Astrocyte (in vitro differentiated cells and primary cell): ENCODE results near the gene ARMC9. TPM values are rescaled to one million over a fixed set of nuclear protein-coding genes. Genes with fewer than 3 reads are reported as not detected.
A peak's percentile ranks its signal among the peaks of the same experiment; 100 is the strongest.
"Not testable (repeated sequence)": the region's sequence is repeated elsewhere in the genome, so short reads cannot be mapped to it uniquely, and the experiment has no call there.

Source experiments
- DNase-seq: peaks from one replicate; pipeline ENCODE4 v3.0.0-alpha.2; 2010; ENCODE audit warnings: low read depth
- FAIRE-seq: peaks from 2 replicates; lab custom pipeline; 2011; peaks lifted over from hg19 to GRCh38; lab: Jason Lieb, UNC
- H2AFZ ChIP-seq: 2 replicates; pipeline ENCODE4 v1.6.0; 2012; ENCODE audit warnings: low read depth, low read length, inconsistent platforms
- H3K27ac ChIP-seq: 2 replicates; pipeline ENCODE4 v1.5.1; 2011; ENCODE audit warnings: low read depth, low read length, inconsistent platforms
- H3K27me3 ChIP-seq: 2 replicates; pipeline ENCODE4 v1.6.0; 2011; ENCODE audit warnings: low read length, inconsistent platforms; ENCODE audit not compliant: insufficient read depth
- H3K36me3 ChIP-seq: 2 replicates; pipeline ENCODE4 v1.5.1; 2011; ENCODE audit warnings: low read length, inconsistent platforms; ENCODE audit not compliant: insufficient read depth
- H3K4me1 ChIP-seq: 2 replicates; pipeline ENCODE4 v1.5.1; 2011; ENCODE audit warnings: low read length, inconsistent platforms; ENCODE audit not compliant: insufficient read depth
- H3K4me2 ChIP-seq: 2 replicates; pipeline ENCODE4 v1.6.0; 2012; ENCODE audit warnings: low read length, inconsistent platforms
- H3K4me3 ChIP-seq: 2 replicates; pipeline ENCODE4 v1.5.1; 2011; ENCODE audit warnings: low read depth, mild to moderate bottlenecking, low read length, inconsistent platforms; ENCODE audit not compliant: insufficient read depth
- H3K79me2 ChIP-seq: 2 replicates; pipeline ENCODE4 v1.6.0; 2012; ENCODE audit warnings: mild to moderate bottlenecking, low read length, inconsistent platforms; ENCODE audit not compliant: insufficient read depth
- H3K9ac ChIP-seq: 2 replicates; pipeline ENCODE4 v1.6.0; 2012; ENCODE audit warnings: mild to moderate bottlenecking, low read length, inconsistent platforms
- H3K9me3 ChIP-seq: 2 replicates; pipeline ENCODE4 v1.5.1; 2012; ENCODE audit warnings: low read depth, mild to moderate bottlenecking, low read length, inconsistent platforms; ENCODE audit not compliant: insufficient read depth
- H4K20me1 ChIP-seq: 2 replicates; pipeline ENCODE4 v1.6.0; 2012; ENCODE audit warnings: low read length, inconsistent platforms; ENCODE audit not compliant: insufficient read depth
- H3K27ac Mint-ChIP-seq: one replicate; pipeline ENCODE4 v1.8.0; 2021; ENCODE audit warnings: mild to moderate bottlenecking, mixed read lengths; ENCODE audit not compliant: unreplicated experiment
- H3K27me3 Mint-ChIP-seq: one replicate; pipeline ENCODE4 v1.8.0; 2021; ENCODE audit warnings: low read depth, mixed read lengths; ENCODE audit not compliant: unreplicated experiment
- H3K36me3 Mint-ChIP-seq: one replicate; pipeline ENCODE4 v1.8.0; 2021; ENCODE audit warnings: low read depth, mixed read lengths; ENCODE audit not compliant: unreplicated experiment
- H3K4me1 Mint-ChIP-seq: one replicate; pipeline ENCODE4 v1.8.0; 2021; ENCODE audit warnings: low read depth, mixed read lengths; ENCODE audit not compliant: unreplicated experiment
- H3K4me3 Mint-ChIP-seq: one replicate; pipeline ENCODE4 v1.8.0; 2021; ENCODE audit warnings: mild to moderate bottlenecking, moderate library complexity, mixed read lengths; ENCODE audit not compliant: unreplicated experiment
- H3K9me3 Mint-ChIP-seq: one replicate; pipeline ENCODE4 v1.8.0; 2021; ENCODE audit warnings: mild to moderate bottlenecking, mixed read lengths; ENCODE audit not compliant: unreplicated experiment
- CTCF ChIP-seq: IDR thresholded peaks from 2 replicates; pipeline ENCODE4 v1.5.1; 2011; ENCODE audit warnings: low read depth, mild to moderate bottlenecking, inconsistent platforms, low read length, moderate library complexity; ENCODE audit not compliant: insufficient read depth
- total RNA-seq: library from RNA; stranded (reverse); gene quantifications from 2 replicates; pipeline ENCODE4 v1.2.1, GENCODE V29; 2021

ARMC9 gene
- total RNA-seq, 1 donor from 2014 or later = 52.4 TPM

- Histone ChIP-seq H3K4me2 (peak overlapping the region; percentile 76), H3K9ac (peak overlapping the region; percentile 60), H3K4me1 (peaks cover 21% of the 10 kb centered on the region), H2AFZ (peak overlapping the region; percentile 74), H3K27ac (peak overlapping the region; percentile 57)
- not testable (repeated sequence) for H3K79me2 ChIP-seq, H3K27me3 ChIP-seq, H3K9me3 Mint-ChIP-seq, H3K9me3 ChIP-seq, FAIRE-seq, H3K4me3 ChIP-seq, H3K36me3 Mint-ChIP-seq, H4K20me1 ChIP-seq, DNase-seq, H3K4me3 Mint-ChIP-seq, H3K36me3 ChIP-seq, H3K27me3 Mint-ChIP-seq
- peak overlapping the region; percentile 80 for H3K27ac Mint-ChIP-seq
- TF ChIP-seq CTCF = peak; percentile 32
- H3K4me1 Mint-ChIP-seq = peaks cover 26% of the 10 kb centered on the region
These were observed 207.4 kb downstream of the ARMC9 start for GRCh38 chr2:231405601-231406367.

GRCh38 chr2:231407686-231408085, 209.3 kb downstream of the ARMC9 start:
- H3K4me3 ChIP-seq, H3K79me2 ChIP-seq, H3K36me3 Mint-ChIP-seq, H4K20me1 ChIP-seq, FAIRE-seq, H3K9me3 Mint-ChIP-seq, H2AFZ ChIP-seq, H3K9ac ChIP-seq, DNase-seq, H3K27me3 Mint-ChIP-seq, H3K4me3 Mint-ChIP-seq, H3K27ac ChIP-seq, H3K9me3 ChIP-seq, H3K27me3 ChIP-seq, H3K36me3 ChIP-seq, H3K4me2 ChIP-seq: not testable (repeated sequence)
- H3K27ac Mint-ChIP-seq = peak overlapping the region; percentile 78
- H3K4me1 Mint-ChIP-seq = peaks cover 30% of the 10 kb centered on the region
- H3K4me1 ChIP-seq = peaks cover 25% of the 10 kb centered on the region

GRCh38 chr2:231408304-231408703, 209.9 kb downstream of the ARMC9 start:
- peak overlapping the region; percentile 78 for H3K27ac Mint-ChIP-seq
- not testable (repeated sequence) for H3K36me3 ChIP-seq, H3K27ac ChIP-seq, DNase-seq, H3K27me3 ChIP-seq, H4K20me1 ChIP-seq, H3K4me3 ChIP-seq, FAIRE-seq, H3K27me3 Mint-ChIP-seq, H2AFZ ChIP-seq, H3K79me2 ChIP-seq, H3K9me3 ChIP-seq, H3K4me3 Mint-ChIP-seq, H3K9me3 Mint-ChIP-seq, H3K36me3 Mint-ChIP-seq
- Histone ChIP-seq H3K9ac (peak overlapping the region; percentile 22), H3K4me2 (peak overlapping the region; percentile 48), H3K4me1 (peaks cover 24% of the 10 kb centered on the region)
- peaks cover 25% of the 10 kb centered on the region for H3K4me1 Mint-ChIP-seq
